GM21390 (cell line): ENCODE data around the gene ZNF841.
A peak's percentile ranks its signal among the peaks of the same experiment; 100 is the strongest.
"Not testable (repeated sequence)": the region's sequence is repeated elsewhere in the genome, so short reads cannot be mapped to it uniquely, and the experiment has no call there.

Experiments
- ATAC-seq: cut with Tn5 transposase; IDR thresholded peaks from one replicate; pipeline ENCODE4 v1.9.1; 2021; ENCODE audit not compliant: unreplicated experiment

The ZNF841 gene

DNA sequence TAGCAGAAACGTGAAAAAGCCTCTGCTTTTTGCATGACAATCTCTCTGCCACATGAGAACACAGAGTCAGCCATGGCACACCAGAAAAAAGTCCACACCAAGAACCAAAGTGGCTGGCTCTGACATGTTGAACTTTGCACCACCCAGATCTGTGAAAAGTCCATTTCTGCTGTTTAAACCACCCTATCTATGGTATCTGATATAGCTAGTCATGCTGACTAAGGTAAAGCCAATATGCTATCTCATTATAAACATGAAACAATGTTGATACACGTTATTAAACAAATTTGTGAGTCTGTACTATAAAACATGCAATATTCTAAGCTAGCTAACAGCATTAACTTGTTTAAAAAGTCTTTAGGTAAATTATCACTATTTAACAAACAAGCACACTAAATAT is 25.9 kb downstream of the ZNF841 start:
- ATAC-seq, result no peak

DNA sequence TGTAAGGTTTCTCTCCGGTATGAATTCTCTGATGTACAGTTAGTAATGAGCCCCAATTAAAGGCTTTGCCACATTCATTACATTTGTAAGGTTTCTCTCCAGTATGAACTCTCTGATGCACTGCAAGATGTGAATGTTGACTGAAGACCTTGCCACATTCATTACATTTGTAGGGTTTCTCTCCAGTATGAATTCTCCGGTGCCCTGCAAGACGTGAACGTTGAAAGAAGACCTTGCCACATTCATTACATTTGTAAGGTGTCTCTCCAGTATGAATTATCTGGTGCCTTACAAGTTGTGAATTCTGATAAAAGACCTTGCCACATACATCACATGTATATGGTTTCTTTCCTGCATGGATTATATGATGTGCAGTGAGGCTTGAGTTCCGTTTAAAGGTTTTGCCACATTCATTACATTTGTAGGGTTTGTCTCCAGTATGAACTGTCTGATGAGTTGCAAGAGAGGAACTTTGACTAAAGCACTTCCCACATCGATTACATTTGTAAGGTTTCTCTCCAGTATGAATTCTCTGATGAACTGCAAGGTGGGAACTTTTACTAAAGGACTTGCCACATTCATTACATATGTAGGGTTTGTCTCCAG is 29.2 kb downstream of the ZNF841 start:
- no peak for ATAC-seq

GRCh38 chr19:52065399-52065798 is 30.2 kb downstream of the ZNF841 start:
- ATAC-seq, result no peak

- not testable (repeated sequence) for ATAC-seq
Observed at GRCh38 chr19:52056480-52056879, 39.1 kb downstream of the ZNF841 start.

GRCh38 chr19:52051736-52052135 is 43.8 kb downstream of the ZNF841 start:
- ATAC-seq, result not testable (repeated sequence)

DNA sequence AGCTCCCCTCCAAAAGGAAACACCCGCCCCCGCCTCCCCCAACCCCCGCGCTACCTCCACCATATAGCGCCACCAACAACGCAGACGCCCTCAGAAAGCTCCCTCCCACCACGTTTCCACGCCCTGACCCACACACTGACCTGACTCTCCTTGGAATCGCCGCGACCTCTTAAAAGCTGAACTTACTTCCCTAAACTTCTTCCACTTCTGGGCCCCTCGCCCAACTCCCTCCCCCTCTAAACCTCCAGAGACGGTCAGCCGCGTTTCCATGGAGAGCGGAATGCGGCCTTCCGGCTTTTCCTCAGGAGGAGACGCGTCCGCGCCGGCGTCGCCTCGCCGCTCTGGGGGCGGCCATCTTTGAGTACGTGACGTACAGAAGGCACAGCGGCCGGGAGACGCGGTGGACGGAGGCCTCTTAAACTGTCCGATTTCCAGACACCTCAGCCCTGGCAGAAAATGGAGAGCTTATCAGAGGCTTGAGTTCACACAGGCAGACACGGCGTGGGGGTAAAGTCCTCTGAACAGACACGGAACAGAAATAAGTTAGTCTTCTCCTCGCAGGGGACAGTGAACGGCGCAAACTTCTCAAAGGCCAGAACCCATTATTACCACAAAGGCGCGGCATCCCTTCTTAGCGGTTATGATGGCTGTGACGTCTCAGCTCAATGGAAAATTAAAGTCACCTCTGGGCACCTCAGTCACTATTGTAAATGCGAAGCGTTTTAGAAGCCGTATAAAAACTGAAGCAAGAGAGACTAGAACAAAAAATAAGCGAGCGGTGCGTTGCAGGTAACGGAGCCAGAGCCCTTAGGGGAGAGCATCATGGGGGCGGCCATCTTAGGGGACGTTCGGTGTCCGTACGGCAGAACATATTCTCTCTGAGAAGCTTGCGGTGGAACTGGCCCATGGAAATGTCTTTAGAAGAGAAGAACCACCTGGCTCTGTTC is 46.7 kb downstream of the ZNF841 start, which contains the start of gene ZNF432:
Gene ZNF432 (minus strand): TSS at position 284 of the 947 bp plus-strand sequence. CDS start 1,970 bp downstream, outside the sequence.
- ATAC-seq, result peak; percentile 87

DNA sequence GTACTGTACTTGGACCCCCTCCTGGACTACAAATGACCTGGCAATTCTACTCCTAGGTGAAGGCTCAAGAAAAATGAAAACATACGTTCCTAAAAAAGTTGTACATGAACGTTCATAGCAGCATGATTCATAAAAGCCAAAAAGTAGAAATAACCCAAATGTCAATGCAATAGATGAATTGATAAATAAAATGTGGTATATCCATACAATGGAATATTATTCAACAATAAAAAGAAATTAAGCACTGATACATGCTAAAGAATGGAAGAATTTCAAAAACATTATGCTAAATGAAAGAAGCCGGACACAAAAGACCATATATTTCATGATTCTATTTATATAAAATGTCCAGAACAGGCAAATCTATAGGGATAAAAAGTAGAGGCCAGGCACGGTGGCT is 56.4 kb downstream of the ZNF841 start:
- ATAC-seq, result no peak

- no peak for ATAC-seq
Observed at GRCh38 chr19:52034051-52034728, 61.4 kb downstream of the ZNF841 start.

DNA sequence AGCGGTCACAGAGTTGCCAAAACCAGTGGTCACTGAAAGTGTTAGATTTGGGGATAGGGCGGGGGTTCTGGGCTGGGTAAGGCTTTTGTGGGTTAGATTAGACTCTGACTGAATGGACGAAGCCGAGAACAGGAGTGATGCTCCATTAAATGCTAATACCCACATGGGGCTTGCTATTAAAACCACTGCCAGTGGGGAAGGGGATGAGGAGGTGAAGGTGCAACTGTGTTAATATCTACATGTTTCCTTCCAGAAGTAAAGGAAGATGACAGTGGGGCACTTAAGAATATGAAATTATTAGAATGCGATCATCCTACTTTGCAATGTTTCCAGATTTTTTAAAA is 66.8 kb downstream of the ZNF841 start:
- peak; percentile 21 for ATAC-seq

- ATAC-seq, result peak; percentile 88
Observed at GRCh38 chr19:52028027-52028779, 67.4 kb downstream of the ZNF841 start, which contains the start of gene ZNF614. TSS of gene ZNF614 (minus strand) at chr19:52028379. CDS start at chr19:52025745, 2,634 bp downstream.

DNA sequence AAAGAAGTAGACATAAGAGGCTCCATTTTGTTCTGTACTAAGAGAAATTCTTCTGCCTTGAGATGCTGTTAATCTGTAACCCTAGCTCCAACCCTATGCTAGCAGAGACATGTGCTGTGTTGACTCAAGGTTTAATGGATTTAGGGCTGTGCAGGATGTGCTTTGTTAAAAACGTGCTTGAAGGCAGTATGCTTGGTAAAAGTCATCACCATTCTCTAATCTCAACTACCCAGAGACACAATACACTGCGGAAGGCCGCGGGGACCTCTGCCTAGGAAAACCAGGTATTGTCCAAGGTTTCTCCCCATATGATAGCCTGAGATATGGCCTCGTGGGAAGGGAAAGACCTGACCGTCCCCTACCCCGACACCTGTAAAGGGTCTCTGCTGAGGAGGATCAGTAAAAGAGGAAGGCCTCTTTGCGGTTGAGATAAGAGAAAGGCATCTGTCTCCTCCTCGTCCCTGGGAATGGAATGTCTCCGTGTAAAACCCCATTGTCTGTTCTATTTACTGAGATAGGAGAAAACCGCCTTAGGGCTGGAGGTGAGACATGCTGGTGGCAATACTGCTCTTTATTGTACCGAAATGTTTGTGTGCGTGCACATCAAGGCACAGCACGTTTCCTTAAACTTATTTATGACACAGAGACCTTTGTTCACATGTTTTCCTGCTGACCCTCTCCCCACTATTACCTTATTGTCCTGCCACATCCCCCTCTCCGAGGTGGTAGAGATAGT is 69.1 kb downstream of the ZNF841 start:
- ATAC-seq, result not testable (repeated sequence)

GRCh38 chr19:52024478-52024877 is 71.1 kb downstream of the ZNF841 start:
- ATAC-seq, result not testable (repeated sequence)

DNA sequence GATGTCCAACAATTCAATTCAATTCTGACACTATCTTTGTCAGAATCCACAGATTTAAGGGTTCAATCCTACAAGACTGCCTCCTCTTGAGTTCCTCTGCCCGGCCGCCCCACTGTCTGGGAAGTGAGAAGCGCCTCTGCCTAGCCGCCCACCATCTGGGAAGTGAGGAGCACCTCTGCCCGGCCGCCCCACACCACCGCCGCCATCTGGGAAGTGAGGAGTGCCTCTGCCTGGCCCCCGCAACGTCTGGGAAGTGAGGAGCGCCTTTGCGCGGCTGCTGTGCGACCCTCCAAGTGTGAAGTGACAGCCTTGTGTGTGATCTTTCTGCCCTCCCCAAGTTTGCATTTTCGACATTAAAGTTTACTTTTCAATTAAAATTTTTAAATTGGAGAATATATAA is 73.4 kb downstream of the ZNF841 start:
- ATAC-seq, result no peak

DNA sequence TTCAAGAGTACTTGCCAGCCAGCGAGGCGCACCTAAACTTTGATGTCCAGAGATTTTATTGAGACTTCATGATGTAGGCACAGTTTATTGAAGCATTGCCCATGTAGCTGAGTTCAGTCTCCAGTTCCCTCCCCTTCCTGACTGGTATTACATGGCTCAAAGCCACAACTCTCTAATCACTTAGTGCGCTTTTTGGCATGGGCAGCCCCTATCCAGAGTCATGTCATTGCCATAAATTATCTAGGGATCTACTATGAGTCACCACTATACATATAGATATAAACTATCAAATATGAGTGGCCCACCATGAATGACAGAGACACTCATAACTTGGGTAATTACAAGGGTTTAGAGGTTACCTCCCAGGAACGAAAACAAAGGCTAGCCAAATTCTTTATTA is 75.1 kb downstream of the ZNF841 start:
- ATAC-seq, result no peak
